Brain microvascular endothelial cell (primary cell): Measurements from ENCODE around the gene MATR3.
A peak's percentile ranks its signal among the peaks of the same experiment; 100 is the strongest.

Source experiments
- DNase-seq: peaks from one replicate; pipeline ENCODE4 v3.0.0-alpha.2; 2020
- H3K27ac ChIP-seq: fragments of 250-450 bp; sonication (Bioruptor Pico); 2 replicates; pipeline ENCODE4 v1.5.1; 2020; ENCODE audit warnings: mild to moderate bottlenecking, moderate library complexity
- H3K27me3 ChIP-seq: fragments of 250-450 bp; sonication (Bioruptor Pico); replicated peaks from 2 replicates; pipeline ENCODE4 v1.5.1; 2020; ENCODE audit warnings: mild to moderate bottlenecking
- H3K36me3 ChIP-seq: fragments of 250-450 bp; sonication (Bioruptor Pico); replicated peaks from 2 replicates; pipeline ENCODE4 v1.5.1; 2020; ENCODE audit warnings: mild to moderate bottlenecking
- H3K4me3 ChIP-seq: 2 replicates; pipeline ENCODE4 v1.5.1; 2011; ENCODE audit warnings: low read depth, mild to moderate bottlenecking, control low read depth, low read length, moderate library complexity
- in situ Hi-C: cut with HindIII; loops from 2 replicates; pipeline ENCODE4 v1.10.0; 2017; ENCODE audit warnings: low sequenced_read_pairs, low pct_ligation_motif_present
- TF ChIP-seq, protein P1 (sequence below): IDR thresholded peaks from 2 replicates; pipeline ENCODE4 v1.5.1; 2011; ENCODE audit warnings: low read depth, mild to moderate bottlenecking, moderate library complexity, low read length, control low read depth, inconsistent platforms; ENCODE audit errors: missing control alignments

Gene MATR3

DNA sequence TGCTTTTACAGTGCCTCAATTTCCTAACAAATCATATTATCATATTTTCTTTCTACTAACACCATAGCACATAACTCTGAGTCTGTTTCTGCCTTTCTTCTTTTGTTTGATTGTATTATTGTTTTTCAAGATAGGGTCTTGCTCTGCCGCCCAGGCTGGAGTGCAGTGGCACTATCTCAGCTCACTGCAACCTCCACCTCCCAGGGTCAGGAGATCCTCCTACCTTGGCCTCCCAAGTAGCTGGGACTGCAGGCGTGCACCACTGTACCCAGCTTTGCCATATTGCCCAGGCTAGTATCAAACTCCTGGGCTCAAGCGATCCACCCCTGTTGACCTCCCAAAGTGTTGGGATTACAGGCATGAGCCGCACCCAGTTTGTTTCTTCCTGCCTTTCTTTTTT is 66.8 kb downstream of the MATR3 start:
- peaks cover 17% of the 10 kb centered on the region for H3K36me3 ChIP-seq
- DNase-seq, result no peak

DNA sequence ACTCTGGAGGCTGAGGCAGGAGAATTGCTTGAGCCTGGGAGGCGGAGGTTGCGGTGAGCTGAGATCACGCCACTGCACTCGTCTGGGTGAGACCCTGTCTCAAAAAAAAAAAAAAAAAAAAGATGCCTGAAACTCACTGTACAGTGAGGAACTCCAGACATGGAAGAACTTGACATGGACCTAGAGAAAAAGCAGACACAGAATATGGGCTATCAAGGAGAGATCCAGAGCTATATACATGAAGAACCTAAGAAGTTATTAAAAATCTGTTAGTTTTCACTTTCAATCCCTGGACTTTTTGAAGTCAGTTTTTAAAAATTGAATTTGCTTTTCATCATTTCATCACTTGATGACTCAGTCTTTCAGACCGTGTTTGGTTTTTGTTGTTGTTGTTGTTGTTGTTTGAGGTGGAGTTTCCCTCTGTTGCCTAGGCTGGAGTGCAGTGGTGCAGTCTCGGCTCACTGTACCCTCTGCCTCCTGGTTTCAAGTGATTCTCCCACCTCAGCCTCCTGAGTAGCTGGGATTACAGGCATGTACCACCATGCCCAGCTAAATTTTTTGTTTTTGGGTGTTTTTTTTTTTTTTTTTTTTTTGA is 68.4 kb downstream of the MATR3 start:
- TF ChIP-seq, protein P1, sequence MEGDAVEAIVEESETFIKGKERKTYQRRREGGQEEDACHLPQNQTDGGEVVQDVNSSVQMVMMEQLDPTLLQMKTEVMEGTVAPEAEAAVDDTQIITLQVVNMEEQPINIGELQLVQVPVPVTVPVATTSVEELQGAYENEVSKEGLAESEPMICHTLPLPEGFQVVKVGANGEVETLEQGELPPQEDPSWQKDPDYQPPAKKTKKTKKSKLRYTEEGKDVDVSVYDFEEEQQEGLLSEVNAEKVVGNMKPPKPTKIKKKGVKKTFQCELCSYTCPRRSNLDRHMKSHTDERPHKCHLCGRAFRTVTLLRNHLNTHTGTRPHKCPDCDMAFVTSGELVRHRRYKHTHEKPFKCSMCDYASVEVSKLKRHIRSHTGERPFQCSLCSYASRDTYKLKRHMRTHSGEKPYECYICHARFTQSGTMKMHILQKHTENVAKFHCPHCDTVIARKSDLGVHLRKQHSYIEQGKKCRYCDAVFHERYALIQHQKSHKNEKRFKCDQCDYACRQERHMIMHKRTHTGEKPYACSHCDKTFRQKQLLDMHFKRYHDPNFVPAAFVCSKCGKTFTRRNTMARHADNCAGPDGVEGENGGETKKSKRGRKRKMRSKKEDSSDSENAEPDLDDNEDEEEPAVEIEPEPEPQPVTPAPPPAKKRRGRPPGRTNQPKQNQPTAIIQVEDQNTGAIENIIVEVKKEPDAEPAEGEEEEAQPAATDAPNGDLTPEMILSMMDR, result no peak
- H3K27me3 ChIP-seq, result no peaks in the 10 kb centered on the region
- H3K4me3 ChIP-seq, result no peak overlapping the region
- no peak overlapping the region for H3K27ac ChIP-seq
- no peak for DNase-seq
- in situ Hi-C loops, result no loop called here
- peaks cover 25% of the 10 kb centered on the region for H3K36me3 ChIP-seq

More for the DNA sequence above, 66.8 kb downstream of the MATR3 start:
- H3K27ac ChIP-seq, result no peak overlapping the region
- H3K4me3 ChIP-seq, result no peak overlapping the region
- TF ChIP-seq, protein P1, result no peak
- in situ Hi-C loops, result no loop called here
- no peaks in the 10 kb centered on the region for H3K27me3 ChIP-seq

DNA sequence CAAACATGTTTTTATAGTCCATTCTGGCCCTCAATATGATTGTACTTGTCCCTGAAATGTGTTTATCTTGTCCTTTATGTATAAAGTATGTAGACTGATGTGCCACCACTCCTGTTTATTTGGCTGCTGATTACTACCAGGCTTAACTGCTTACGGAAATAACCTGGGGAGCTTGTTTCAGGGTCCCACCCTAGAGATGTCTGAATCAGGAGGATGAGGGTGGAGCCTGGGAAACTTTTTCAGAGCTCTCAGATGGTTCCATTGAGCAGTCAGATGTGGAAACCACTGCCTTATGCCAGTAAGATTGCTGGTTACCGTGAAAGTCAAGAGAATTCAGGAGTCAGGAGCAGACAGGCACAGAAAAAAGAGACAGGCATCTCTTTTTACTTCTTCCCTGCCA is 70.4 kb downstream of the MATR3 start:
- TF ChIP-seq, protein P1, result no peak
- Histone ChIP-seq H3K27ac (no peak overlapping the region), H3K36me3 (peaks cover 28% of the 10 kb centered on the region), H3K4me3 (no peak overlapping the region), H3K27me3 (no peaks in the 10 kb centered on the region)
- DNase-seq, result no peak
- in situ Hi-C loops, result no loop called here

DNA sequence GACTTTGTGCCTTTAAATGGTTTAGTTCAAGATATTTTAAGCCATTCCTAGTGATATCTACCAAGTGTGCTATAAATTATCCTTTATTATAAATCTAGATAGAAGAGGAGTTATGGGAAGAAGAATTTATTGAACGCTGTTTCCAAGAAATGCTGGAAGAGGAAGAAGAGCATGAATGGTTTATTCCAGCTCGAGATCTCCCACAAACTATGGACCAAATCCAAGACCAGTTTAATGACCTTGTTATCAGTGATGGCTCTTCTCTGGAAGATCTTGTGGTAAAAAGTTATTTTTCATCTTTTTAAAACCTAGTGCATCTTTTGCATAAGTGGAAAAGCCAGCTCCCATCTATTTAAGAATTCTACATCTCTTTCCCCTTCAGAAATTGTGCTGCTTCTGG is 70.9 kb downstream of the MATR3 start:
- Histone ChIP-seq H3K27ac (no peak overlapping the region), H3K27me3 (no peaks in the 10 kb centered on the region), H3K4me3 (no peak overlapping the region), H3K36me3 (peaks cover 28% of the 10 kb centered on the region)
- TF ChIP-seq, protein P1, result no peak
- in situ Hi-C loops, result no loop called here
- no peak for DNase-seq

DNA sequence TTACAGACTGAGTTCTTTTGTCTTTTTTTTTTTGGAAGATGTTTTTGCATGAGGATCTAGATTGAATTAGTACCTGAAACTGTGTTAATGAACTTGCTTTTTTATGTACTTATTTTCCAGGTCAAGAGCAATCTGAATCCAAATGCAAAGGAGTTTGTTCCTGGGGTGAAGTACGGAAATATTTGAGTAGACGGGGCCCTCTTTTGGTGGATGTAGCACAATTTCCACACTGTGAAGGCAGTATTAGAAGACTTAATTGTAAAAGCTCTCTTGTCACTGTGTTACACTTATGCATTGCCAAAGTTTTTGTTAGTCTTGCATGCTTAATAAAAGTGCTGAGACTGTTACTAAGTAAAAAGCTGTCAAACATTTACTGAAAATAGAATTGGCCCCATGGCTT is 75.1 kb downstream of the MATR3 start:
- peak overlapping the region; percentile 38 for H3K27ac ChIP-seq
- H3K36me3 ChIP-seq, result peaks cover 35% of the 10 kb centered on the region
- in situ Hi-C loops, result no loop called here
- no peak overlapping the region for H3K4me3 ChIP-seq
- H3K27me3 ChIP-seq, result no peaks in the 10 kb centered on the region
- TF ChIP-seq, protein P1, result peak; percentile 12
- no peak for DNase-seq

DNA sequence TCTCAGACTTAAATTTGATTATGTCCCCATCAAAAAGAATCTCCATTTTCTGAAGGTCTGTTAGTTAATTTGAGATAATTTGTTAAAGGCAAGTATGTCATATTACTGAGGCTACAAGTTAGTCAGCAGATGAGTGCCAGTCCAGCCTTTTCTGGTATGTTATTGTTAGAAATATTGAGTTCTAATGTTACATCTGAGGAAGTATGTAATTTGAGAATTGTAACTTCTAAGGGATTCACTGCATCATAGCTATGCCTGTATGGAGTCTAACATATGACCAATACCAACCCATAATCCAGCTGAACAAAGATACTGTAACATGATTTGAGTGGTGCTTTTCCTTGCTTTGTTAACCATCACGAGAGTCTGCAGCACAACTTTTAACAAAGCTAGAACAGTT is 75.6 kb downstream of the MATR3 start:
- peak; percentile 63 for DNase-seq
- TF ChIP-seq, protein P1, result no peak
- no peaks in the 10 kb centered on the region for H3K27me3 ChIP-seq
- no peak overlapping the region for H3K4me3 ChIP-seq
- in situ Hi-C loops, result no loop called here
- peaks cover 29% of the 10 kb centered on the region for H3K36me3 ChIP-seq
- peak overlapping the region; percentile 38 for H3K27ac ChIP-seq
